Activated CD4-positive, alpha-beta T cell treated with anti-CD3 and anti-CD28 coated beads, Interleukin-2, amount 50 U/mL, for 24 hours (primary cell): ENCODE results near the gene TF.
"Not testable (repeated sequence)": the region's sequence is repeated elsewhere in the genome, so short reads cannot be mapped to it uniquely, and the experiment has no call there.

Experiments used
- DNase-seq, 2 donors: peaks; one replicate each; pipeline ENCODE4 v3.0.0-alpha.2; 2020; ENCODE audit warnings: low read depth in 1 of 2, low spot score in 1 of 2

The TF gene

DNA sequence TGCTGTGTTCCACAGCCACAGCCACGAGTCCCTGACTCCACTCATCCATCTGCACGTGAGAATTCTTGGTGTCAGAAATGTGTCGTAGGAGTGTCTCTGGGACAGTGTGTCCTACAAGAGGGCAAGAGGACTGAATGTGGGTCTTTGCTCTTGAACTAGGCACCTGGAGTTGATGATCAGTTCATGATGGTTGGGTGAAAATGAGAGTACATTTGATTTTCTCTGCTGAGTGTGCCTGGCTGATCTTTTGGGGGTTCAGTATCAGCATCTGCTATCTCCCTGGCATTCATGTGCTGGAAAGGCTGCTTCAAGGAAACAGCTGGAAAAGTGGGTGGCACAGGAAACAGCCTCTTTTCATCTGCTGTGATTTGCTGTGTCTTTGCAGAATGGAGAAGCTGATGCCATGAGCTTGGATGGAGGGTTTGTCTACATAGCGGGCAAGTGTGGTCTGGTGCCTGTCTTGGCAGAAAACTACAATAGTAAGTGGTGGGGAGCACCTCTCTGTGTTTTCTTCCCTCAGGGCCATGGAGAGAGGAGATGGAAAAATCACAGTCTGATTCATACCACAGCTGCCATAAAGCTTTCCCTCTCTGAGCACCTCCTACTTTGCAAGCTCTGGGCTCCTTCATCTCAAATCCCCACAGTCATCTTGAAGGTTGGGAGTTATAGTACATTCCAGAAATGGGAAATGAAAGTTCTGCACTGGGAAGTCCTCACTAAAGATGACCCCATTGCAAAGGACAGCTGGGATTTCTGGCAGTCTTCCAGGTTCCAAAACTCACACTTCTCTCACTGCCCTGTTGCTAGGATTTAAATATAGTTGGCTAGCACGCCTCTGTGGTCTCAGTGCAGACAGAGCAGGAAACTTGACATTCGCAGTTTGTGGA lies 17.8 kb downstream of the TF start:
- no peak for DNase-seq

DNA sequence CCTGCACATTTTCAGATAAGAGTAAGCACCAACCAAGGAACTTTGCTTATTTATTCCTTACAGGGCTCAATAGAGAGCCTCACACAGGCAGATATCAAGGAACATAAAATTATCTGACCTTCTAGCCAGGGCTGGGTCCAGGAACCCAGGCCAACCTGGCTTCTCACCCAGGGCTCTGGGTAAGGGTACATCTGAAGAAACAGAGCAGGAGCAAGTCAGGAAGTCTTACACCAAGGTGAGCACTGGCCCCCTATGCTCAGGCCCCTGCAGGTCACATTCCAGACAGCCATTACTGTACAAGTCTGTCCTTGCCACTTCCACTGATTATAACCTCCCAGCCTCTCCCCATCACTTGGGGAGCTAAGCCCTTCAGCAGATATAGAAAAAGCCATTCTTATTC lies 19.1 kb downstream of the TF start:
- no peak for DNase-seq

DNA sequence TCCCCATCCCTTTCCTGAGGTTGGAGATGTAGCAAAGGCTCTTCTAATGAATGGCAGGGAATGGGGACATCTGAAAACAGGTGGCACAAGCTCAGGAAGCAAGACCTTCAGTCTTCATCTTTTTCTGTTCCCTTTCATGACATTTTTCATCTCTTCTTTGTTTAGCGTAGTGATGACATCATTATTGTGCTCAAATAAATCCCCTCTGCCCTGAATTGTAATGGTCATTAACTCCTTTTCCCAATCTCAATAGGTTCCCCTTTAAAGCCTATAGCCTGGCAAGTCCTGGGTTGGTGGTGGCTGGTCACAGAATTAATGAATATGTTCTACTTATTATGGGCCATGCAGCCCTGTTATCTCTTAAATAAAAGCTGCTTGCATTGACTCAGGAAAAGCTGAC lies 21.4 kb downstream of the TF start:
- DNase-seq = no peak

DNA sequence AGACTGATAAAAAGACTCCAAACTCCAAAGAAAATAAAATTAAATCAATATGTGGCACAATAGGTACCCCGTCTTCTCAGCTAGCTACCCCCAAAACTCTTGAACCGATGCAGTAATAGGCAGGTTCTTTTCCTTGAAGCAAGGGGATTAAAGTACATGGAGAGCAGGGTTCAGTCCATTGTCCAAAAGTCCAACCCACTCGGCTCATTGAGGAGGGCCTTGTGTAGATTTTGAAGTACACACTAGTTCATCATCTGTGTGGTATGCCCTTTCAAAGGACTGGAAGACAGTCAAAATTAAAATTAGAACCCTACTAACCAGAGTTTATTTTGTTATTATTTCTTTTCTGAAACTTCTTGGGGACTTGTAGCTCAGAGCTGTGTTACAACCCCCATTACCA lies 23.3 kb downstream of the TF start:
- DNase-seq = no peak

DNA sequence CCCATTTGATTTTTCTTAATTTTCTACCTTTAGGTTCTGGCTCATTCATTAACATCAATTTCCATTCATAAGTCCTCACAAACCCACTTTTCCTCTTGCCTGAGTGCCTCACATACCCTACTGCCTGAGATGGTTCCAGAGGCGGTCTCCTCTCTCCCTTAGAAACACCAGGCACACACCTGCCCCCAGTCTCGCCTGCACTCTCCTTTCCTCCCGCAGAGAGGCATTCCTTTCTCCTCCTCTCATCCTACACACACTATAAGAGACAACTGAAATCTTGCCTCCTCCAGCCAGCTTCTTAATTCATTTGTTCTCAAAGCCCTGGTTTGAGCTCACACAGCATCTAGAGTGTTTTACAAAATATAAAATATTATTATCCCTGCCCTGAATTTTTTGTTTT lies 27.5 kb downstream of the TF start:
- no peak for DNase-seq

DNA sequence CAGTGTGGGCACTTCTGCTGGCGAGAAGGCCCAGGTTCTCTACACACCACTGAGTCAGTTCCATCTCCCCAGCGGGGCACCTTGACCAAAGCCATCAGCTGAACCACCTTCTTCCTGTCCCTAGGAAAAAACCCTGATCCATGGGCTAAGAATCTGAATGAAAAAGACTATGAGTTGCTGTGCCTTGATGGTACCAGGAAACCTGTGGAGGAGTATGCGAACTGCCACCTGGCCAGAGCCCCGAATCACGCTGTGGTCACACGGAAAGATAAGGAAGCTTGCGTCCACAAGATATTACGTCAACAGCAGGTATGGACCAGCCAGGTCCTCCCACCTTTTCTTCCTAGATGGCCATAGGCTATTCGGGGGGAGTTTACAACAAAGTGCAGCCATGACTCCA lies 29.1 kb downstream of the TF start:
- no peak for DNase-seq

DNA sequence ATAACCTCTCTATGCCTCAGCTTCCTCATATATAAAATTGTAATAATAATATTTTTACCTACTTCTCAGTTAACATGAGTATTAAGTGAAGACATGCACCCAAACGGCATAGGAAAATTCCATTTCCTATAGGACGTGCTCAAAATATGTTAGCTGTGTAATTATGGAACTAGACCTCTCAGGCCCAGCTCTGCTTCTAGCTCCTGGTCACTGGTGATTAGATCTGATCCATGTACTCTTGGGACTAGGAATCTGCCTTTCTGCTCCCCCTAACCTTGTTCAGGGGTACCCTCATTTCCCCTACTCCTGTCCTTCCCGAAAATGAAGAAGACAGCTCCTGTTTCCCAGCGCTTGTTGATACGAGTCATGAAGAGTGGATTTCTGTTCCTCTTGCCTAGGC lies 29.6 kb downstream of the TF start:
- DNase-seq = no peak

DNA sequence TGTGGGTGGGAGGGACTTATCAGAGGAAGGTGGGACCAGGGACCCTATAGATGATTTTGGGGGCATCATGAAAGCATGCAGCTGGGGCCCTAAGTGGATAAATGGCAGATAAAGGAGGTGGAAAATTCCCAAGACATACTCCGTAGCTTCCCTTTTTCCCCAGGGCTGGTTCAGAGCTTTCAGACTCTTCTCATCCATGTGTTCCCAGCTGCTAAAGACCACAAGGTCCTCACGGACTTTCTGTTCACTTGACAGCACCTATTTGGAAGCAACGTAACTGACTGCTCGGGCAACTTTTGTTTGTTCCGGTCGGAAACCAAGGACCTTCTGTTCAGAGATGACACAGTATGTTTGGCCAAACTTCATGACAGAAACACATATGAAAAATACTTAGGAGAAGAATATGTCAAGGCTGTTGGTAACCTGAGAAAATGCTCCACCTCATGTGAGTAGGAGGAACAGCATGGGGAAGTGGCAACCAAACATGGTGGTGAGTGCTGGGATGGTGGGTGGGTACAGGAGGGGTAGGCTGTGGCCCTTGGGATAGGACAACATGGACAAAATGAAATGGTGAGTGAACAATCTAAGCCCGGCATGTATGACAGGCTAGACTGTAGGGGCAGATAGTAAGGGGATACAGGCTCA lies 30.7 kb downstream of the TF start:
- no peak for DNase-seq

DNA sequence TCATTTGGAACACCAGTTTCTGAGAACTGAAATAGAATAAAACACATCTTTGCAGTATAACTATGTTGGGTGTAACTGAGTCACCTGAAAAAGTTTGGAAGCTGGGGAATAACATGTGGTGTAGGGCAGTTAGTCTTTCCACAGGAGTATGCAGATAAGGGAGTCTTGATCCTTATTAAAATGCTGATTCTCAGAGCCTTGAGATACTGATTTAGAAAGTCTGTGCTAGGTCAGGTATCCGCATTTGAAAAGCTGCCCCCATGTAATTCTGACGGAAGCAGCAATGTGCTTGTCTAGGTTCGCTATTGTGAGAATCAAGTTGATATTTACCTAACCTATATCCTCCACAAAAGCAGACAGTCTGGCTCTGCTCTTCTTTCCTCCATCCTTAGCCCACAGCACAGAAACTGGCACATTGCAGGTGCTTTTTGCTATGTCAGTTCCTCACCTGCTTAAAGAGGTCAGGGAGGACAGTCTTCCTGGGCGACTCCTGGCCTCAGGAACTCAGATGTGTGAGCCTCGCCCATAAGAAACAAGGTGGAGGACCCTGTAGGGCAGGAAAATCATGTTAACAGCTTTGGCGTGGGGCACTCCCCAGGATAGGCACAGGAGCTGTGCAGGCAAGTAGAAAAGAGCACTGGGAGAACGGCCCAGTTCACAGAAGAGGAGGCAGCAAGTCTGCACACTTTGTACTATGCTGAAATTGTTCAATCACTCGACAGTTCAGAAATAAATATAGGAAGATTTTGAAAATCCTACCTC lies 31.8 kb downstream of the TF start:
- no peak for DNase-seq

DNA sequence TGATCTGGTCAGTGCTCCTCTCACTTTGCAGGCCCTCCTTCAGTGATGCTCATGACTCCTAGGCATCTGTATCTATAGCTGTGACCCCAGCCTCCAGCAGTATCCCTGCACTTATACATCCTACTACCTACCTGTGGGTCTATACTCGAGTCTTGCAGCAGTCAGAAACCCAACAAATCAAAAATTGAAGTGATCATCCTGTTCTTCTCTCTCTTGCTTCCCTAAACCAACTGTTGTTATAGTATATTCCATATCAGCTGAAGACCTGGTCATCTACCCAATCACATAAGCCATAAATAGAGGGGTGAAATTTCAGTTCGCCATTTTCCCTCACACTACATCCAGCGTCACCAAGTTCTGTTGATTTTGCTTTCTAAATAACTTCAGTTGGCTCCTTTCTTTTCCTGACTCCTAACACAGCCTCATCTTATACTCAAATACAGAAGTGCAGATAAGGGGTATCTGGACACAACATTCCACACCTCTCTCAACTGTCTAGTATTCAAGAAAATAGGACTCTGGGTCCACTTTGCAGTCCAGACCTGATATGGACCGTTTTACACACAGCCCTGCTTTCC lies 33.5 kb downstream of the TF start:
- no peak for DNase-seq

DNA sequence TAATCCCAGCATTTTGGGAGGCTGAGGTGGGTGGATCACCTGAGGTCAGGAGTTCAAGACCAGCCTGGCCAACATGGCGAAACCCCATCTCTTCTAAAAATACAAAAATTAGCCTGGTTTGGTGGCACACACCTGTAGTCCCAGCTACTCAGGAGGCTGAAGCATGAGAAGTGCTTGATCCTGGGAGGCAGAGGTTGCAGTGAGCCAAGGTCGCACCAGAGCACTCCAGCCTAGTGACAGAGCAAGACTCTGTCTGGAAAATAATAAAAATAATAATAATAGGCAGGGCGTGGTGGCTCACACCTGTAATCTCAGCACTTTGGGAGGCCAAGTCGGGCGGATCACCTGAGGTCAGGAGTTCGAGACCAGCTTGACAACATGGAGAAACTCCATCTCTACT lies 34.6 kb downstream of the TF start:
- not testable (repeated sequence) for DNase-seq

DNA sequence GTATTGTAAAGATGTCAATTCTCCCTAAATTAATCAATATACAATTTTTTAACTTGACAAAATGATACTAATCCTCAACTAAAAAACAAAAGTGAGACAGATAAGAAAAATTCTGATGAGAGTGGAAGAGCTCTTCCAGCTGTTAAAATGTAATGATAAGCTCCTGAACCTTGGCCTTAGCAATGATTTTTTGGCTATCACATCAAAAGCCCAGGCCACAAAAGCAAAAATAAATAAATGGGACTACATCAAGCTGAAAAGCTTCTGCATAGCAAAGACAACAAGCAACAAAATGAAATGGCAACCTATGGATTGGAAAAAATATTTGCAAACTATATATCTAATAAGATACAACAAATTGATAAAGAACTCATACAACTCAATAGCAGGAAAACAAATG lies 35.4 kb downstream of the TF start:
- no peak for DNase-seq

DNA sequence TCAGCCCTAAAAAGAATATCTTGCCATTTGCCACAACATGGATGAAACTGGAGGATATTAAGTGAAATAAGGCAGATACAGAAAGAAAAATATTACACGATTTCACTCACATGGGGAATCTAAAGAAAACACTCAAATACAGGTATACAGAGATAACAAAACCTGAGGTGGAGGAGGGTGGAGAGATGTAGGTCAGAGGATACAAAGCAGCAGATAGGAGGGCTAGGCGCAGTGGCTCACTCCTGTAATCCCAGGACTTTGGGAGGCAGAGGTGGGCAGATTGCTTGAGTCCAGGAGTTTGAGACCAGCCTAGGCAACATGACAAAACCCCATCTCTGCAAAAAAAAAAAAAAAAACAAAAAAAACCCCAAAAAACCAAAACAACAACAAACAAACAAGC lies 36.3 kb downstream of the TF start:
- no peak for DNase-seq

DNA sequence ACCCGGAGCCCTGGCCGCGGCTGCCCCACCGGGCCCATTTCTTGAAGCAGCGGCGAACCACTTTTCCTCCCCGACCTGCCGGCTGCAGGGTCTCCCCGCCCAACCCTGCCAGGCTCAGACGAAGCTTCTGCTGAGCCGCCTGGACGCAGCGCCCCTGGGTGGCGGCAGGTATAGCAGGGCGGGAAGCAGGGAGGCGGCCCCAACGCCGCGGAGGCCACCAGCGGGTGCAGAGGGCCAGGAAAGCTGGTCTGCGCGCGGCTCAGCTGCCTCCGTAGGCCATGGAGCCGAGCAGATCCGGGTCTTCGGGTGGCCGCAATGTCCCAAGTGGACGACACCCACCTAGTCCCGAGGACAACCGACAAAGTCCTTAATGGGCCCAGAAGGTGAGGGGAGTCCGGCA lies 37.6 kb downstream of the TF start:
- no peak for DNase-seq

DNA sequence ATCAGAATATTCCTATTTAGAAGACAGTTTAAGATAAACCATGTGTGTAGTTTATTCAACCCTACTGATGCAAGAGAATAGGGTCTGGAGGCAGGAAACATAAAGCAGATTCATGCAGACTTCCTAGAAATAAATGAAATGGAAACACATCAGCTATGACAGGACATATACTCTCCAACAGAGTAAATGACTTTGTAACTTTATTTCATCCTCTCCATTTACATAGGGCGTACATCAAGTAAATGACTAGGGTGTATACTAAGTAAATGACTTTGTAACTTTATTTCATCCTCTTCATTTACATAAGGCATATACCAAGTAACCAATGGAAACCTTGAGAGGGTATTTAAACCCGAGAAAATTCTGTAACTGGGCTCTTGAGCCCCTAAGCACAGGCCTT lies 41.8 kb downstream of the TF start:
- no peak for DNase-seq

DNA sequence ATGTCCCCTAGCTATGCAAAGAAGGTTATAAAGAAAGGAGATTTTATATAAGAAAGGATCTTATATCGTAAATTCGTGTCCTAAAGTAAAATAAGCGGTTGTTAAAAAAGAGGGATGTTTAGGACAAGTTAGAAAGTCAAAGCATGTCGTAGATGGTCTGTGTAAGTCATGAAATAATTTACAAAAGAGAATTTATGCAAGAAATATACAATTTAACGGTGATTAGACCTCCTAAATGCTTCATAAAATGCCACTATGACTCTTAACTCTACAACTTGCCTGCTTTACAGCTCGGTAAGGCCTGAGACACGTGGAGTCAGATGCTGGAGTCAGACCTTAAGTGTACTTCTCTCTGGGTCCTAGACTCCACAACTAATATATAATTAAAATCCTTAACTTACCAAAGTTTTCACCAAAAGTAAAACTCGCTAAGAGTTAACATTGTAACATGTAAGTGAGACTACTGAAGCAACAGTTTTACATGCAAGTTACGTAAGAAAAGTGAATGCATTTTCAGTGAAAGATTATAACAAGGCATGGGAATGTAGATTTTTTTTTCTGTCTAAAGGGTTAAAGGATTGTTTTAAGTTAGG lies 46.1 kb downstream of the TF start:
- no peak for DNase-seq

DNA sequence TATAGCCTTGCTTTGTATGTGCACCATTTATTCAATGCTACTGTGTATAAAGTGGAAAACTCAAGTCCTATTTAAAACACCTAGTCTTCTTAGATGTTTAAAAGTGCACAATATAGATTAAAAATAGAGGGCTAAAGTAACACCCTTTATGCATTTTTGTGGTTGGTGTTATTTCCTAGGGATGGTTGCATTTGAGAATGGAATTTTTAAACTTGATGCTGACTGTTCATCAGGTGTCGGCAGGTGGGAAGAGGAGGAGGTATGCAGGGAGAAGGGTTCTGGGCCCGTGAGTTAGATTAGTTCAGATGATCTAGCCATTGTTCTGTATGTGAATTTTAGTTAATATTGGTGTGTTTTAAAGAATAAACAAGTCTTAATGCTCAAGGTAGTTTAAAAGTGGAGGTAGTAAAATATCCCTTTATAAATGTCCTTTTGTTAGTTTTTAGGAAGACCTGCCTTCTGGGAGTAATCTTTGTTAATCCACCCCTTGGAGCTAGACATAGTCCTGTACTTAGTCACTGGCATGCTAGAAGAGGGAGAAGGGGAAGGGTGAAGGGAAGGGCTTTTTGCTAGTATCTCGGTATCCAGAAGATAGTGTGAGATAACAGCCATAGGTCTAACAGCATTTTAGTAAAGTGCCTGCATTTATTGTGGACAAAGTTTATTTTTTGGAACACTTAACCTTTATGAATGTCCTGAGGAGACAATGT lies 51.4 kb downstream of the TF start:
- DNase-seq = no peak

DNA sequence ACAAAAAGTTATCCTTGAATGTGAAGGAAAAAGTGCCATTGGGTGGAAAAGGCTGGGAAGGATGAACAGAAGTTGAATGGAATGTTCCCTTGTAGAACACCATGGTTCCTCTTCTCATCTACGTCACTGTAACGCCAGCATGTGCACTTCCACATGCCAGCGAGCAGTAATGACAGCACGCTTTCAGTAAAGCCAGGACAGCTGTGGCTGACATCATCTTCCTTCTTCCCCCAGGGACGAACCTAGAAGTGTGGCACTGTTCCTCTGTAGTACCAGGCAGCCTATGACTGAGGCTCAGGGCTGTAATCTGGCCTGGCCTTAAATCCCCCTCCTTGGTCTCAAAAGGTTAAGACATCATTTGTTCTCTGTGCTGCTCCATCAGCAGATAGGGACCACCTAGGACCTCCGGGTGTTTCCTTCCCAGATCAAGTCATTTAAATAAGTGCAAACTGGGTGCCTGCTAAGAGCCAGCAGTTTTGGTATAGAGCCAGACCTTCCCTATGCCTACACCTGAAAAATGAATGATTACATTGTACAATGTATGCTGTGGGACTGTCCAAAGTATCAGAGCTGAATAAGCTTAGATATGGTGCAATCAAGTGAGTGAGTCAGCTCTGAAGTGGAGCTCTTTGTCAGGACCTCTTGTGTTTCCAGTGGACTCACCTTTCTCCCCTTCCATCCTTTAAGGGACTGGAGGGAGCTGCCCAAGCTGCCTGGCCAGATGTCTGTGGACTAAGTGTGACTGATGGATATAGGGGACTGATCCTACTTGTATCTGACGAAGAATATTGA lies 53.8 kb downstream of the TF start:
- DNase-seq = no peak

DNA sequence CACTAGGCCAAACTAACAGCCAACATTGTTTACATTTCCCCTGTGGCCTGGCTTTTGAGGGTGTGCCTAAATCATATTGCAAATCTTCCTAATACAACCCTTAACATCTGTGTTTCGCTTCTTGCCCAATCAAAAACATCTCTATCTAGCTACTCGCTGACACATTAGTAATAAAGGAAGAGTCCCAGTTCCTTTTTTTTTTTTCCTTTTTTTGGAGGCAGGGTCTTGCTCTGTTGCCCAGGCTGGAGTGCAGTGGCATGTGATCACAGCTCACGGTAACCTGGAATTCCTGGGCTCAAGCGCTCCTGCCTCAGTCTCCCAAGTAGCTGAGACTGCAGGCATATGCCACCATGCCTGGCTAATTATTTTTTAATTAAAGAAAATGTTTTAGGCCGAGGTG lies 57.3 kb downstream of the TF start:
- no peak for DNase-seq

DNA sequence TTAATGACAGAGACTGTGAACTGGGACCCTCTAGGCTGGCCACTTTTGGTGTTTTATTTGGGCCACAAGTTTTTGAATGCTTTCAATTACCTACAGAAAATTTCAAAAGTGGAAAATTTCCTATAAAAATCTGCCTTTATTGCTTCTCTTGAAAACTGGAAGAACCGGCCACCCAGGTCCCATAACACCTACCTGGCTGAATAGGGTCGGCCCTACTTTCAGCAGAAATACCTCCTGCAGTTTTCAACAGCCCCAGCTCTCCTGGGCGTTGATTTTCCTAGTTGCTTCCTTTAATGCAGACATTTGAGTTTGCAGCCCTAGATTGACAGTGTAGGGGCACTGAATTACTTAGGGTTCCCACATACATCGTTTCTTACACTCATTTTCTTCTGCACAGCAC lies 58.7 kb downstream of the TF start:
- no peak for DNase-seq
